H1 (cell line): ENCODE measurements around the gene KRT10. TPM values are rescaled to one million over a fixed set of nuclear protein-coding genes. Genes with fewer than 3 reads are reported as not detected.

ENCODE experiments used
- CTCF ChIA-PET: fragments of 300-600 bp; sonication (Branson Sonifier 250); formaldehyde crosslinking; loops from one replicate; lab custom pipeline; 2021; ENCODE audit not compliant: partially characterized antibody; lab: Charles Lee
- POLR2A ChIA-PET: fragments of 300-600 bp; sonication (Branson Sonifier 250); formaldehyde crosslinking; loops from one replicate; lab custom pipeline; 2021; ENCODE audit warnings: inconsistent platforms; ENCODE audit not compliant: partially characterized antibody; lab: Charles Lee
- DNase-seq, 2 experiments: peaks; one replicate each; pipeline versions ENCODE4 v3.0.0 to v3.0.0-alpha.2; 2010 to 2022; ENCODE audit warnings: low spot score in 2 of 2, low read depth in 1 of 2, mixed read lengths in 1 of 2
- FAIRE-seq: peaks from 2 replicates; lab custom pipeline; 2011; peaks lifted over from hg19 to GRCh38; lab: Jason Lieb, UNC
- H2AFZ ChIP-seq: 2 replicates; pipeline ENCODE4 v1.8.1; 2012; ENCODE audit warnings: low read length, inconsistent platforms
- H2AK5ac ChIP-seq: 2 replicates; pipeline ENCODE4 v1.6.1; 2013; ENCODE audit warnings: low read depth, low read length
- H2BK120ac ChIP-seq: replicated peaks from 2 replicates; pipeline ENCODE3; 2013; ENCODE audit warnings: low read depth, low read length, inconsistent platforms
- H2BK12ac ChIP-seq: 2 replicates; pipeline ENCODE4 v1.6.1; 2013; ENCODE audit warnings: low read depth, low read length
- H2BK15ac ChIP-seq: 2 replicates; pipeline ENCODE4 v1.6.1; 2013; ENCODE audit warnings: low read length
- H2BK20ac ChIP-seq: 2 replicates; pipeline ENCODE4 v1.6.1; 2013; ENCODE audit warnings: low read length
- H2BK5ac ChIP-seq: 2 replicates; pipeline ENCODE4 v1.6.1; 2013; ENCODE audit warnings: low read depth, low read length
- H3K14ac ChIP-seq: 2 replicates; pipeline ENCODE4 v1.6.1; 2013; ENCODE audit warnings: inconsistent platforms; ENCODE audit not compliant: insufficient read length
- H3K18ac ChIP-seq: 2 replicates; pipeline ENCODE4 v1.6.1; 2013; ENCODE audit warnings: low read length; ENCODE audit errors: extremely low read depth
- H3K23ac ChIP-seq: 2 replicates; pipeline ENCODE4 v1.6.1; 2013; ENCODE audit warnings: inconsistent platforms; ENCODE audit not compliant: insufficient read length
- H3K23me2 ChIP-seq: 2 replicates; pipeline ENCODE4 v1.6.1; 2013; ENCODE audit warnings: low read depth, low read length
- H3K27ac ChIP-seq: 2 replicates; pipeline ENCODE4 v1.6.1; 2011; ENCODE audit warnings: low read depth, low read length, inconsistent platforms
- H3K27me3 ChIP-seq, 4 experiments: replicated peaks in 1 of 4; 1 replicate in 1 of 4; 2 replicates in 3 of 4; pipeline versions ENCODE4 v1.6.1 to v1.8.1; 2011 to 2013; ENCODE audit warnings: low read length in 3 of 4, mild to moderate bottlenecking in 3 of 4, inconsistent platforms in 2 of 4, mixed read lengths in 2 of 4, moderate library complexity in 1 of 4; ENCODE audit not compliant: control insufficient read depth in 3 of 4, insufficient read depth in 3 of 4; ENCODE audit errors: extremely low read depth in 1 of 4
- H3K36me3 ChIP-seq, 4 experiments: 2 replicates each; pipeline versions ENCODE4 v1.6.1 to v1.8.1; 2011 to 2013; ENCODE audit warnings: mild to moderate bottlenecking in 4 of 4, low read length in 3 of 4, moderate library complexity in 2 of 4, control low read depth in 1 of 4, inconsistent platforms in 1 of 4; ENCODE audit not compliant: insufficient read depth in 4 of 4, control insufficient read depth in 2 of 4
- H3K4ac ChIP-seq: replicated peaks from 2 replicates; pipeline ENCODE3; 2013; ENCODE audit warnings: low read length, low read depth, mixed read lengths, inconsistent platforms; ENCODE audit not compliant: insufficient read length
- H3K4me1 ChIP-seq, 4 experiments: replicated peaks in 1 of 4; 1 replicate in 1 of 4; 2 replicates in 3 of 4; pipeline versions ENCODE4 v1.6.1 to v1.8.1; 2011 to 2013; ENCODE audit warnings: low read length in 3 of 4, inconsistent platforms in 2 of 4, mixed read lengths in 1 of 4; ENCODE audit not compliant: insufficient read depth in 4 of 4, control insufficient read depth in 3 of 4
- H3K4me2 ChIP-seq, 2 experiments: 2 replicates each; pipeline versions ENCODE4 v1.6.1 to v1.8.1; 2011 to 2013; ENCODE audit warnings: low read depth in 2 of 2, low read length in 2 of 2, control low read depth in 1 of 2, inconsistent platforms in 1 of 2, mild to moderate bottlenecking in 1 of 2; ENCODE audit not compliant: insufficient read depth in 1 of 2
- H3K4me3 ChIP-seq, 4 experiments: fragments of 200-600, 300-600 bp in 1 of 4; sonication (generic), shearing (Covaris generic), sonication (Bioruptor Twin) in 1 of 4; 2 replicates each; pipeline versions ENCODE4 v1.5.1 to v1.8.1; 2011 to 2016; ENCODE audit warnings: low read length in 4 of 4, low read depth in 3 of 4, control low read depth in 2 of 4, inconsistent platforms in 2 of 4, mild to moderate bottlenecking in 2 of 4, mixed read lengths in 1 of 4, moderate library complexity in 1 of 4; ENCODE audit not compliant: insufficient read depth in 2 of 4; ENCODE audit errors: extremely low read depth in 1 of 4
- H3K56ac ChIP-seq: replicated peaks from 2 replicates; pipeline ENCODE3; 2013; ENCODE audit warnings: low read depth, mild to moderate bottlenecking, mixed read lengths, low read length, inconsistent platforms; ENCODE audit not compliant: insufficient read length
- H3K79me1 ChIP-seq: 2 replicates; pipeline ENCODE4 v1.6.1; 2013; ENCODE audit warnings: low read depth, low read length, control low read depth
- H3K79me2 ChIP-seq, 2 experiments: 2 replicates each; pipeline versions ENCODE4 v1.6.1 to v1.8.1; 2012 to 2013; ENCODE audit warnings: low read length in 2 of 2, mild to moderate bottlenecking in 2 of 2, inconsistent platforms in 1 of 2; ENCODE audit not compliant: insufficient read depth in 2 of 2, control insufficient read depth in 1 of 2
- H3K9ac ChIP-seq, 4 experiments: replicated peaks in 1 of 4; 1 replicate in 1 of 4; 2 replicates in 3 of 4; pipeline versions ENCODE4 v1.6.1 to v1.8.1; 2011 to 2013; ENCODE audit warnings: low read depth in 3 of 4, low read length in 3 of 4, control low read depth in 2 of 4, mild to moderate bottlenecking in 2 of 4, moderate library complexity in 2 of 4, inconsistent platforms in 1 of 4; ENCODE audit errors: extremely low read depth in 1 of 4
- H3K9me3 ChIP-seq, 2 experiments: 2 replicates each; pipeline versions ENCODE4 v1.6.1 to v1.8.1; 2012 to 2013; ENCODE audit warnings: mild to moderate bottlenecking in 2 of 2, moderate library complexity in 2 of 2, control low read depth in 1 of 2, inconsistent platforms in 1 of 2, low read depth in 1 of 2, low read length in 1 of 2, mixed read lengths in 1 of 2; ENCODE audit not compliant: insufficient read depth in 2 of 2
- H4K20me1 ChIP-seq, 2 experiments: replicated peaks in 1 of 2; 2 replicates each; pipeline versions ENCODE3 to v1.8.1; 2011 to 2013; ENCODE audit warnings: inconsistent platforms in 2 of 2, low read length in 2 of 2, mild to moderate bottlenecking in 1 of 2; ENCODE audit not compliant: insufficient read depth in 2 of 2, control insufficient read depth in 1 of 2
- H4K5ac ChIP-seq: 2 replicates; pipeline ENCODE4 v1.6.1; 2013; ENCODE audit warnings: low read length, low read depth, mixed read lengths, inconsistent platforms; ENCODE audit not compliant: insufficient read length
- H4K8ac ChIP-seq: 2 replicates; pipeline ENCODE4 v1.8.0; 2013; ENCODE audit warnings: mild to moderate bottlenecking, moderate library complexity, low read length, inconsistent platforms; ENCODE audit not compliant: insufficient read depth; ENCODE audit errors: extremely low read depth
- H4K91ac ChIP-seq: replicated peaks from 2 replicates; pipeline ENCODE3; 2013; ENCODE audit warnings: low read length, mixed read lengths, inconsistent platforms; ENCODE audit not compliant: insufficient read length
- BCL11A ChIP-seq, 2 experiments: IDR thresholded peaks; one replicate each; pipeline ENCODE4 v1.6.1; 2011; ENCODE audit warnings: low read depth in 2 of 2, low read length in 2 of 2, mild to moderate bottlenecking in 2 of 2
- KDM1A ChIP-seq: fragments of 200-600, 300-600 bp; sonication (generic); IDR thresholded peaks from 2 replicates; pipeline ENCODE4 v1.7.1; 2016; ENCODE audit warnings: mild to moderate bottlenecking, low read length, borderline replicate concordance
- POU5F1 ChIP-seq: IDR thresholded peaks from 2 replicates; pipeline ENCODE4 v1.6.1; 2011; ENCODE audit warnings: low read depth, mild to moderate bottlenecking, low read length, moderate library complexity
- RNF2 ChIP-seq: fragments of 200-900, 300-1000 bp; sonication (generic); IDR thresholded peaks from 2 replicates; pipeline ENCODE4 v1.7.1; 2016; ENCODE audit warnings: borderline replicate concordance, low read depth, mild to moderate bottlenecking, antibody characterized with exemption, low read length; ENCODE audit not compliant: poor library complexity, severe bottlenecking; ENCODE audit errors: missing control alignments
- TAF1 ChIP-seq: IDR thresholded peaks from 2 replicates; pipeline ENCODE4 v1.6.1; 2011; ENCODE audit warnings: mild to moderate bottlenecking, low read depth, low read length
- TCF12 ChIP-seq: IDR thresholded peaks from 2 replicates; pipeline ENCODE4 v1.6.1; 2011; ENCODE audit warnings: low read depth, mild to moderate bottlenecking, low read length
- WGBS, 2 experiments: shearing (Covaris generic) in 1 of 2; methylation state at CpG; one replicate each; pipeline versions ENCODE4 v1.1.6 to v1.1.7; 2013 to 2015; ENCODE audit warnings: low lambda C conversion rate in 2 of 2, mixed read lengths in 2 of 2, inconsistent platforms in 1 of 2, low coverage in 1 of 2, missing lambda C conversion rate in 1 of 2; ENCODE audit not compliant: insufficient replicate concordance in 2 of 2, insufficient coverage in 1 of 2, insufficient read length in 1 of 2; ENCODE audit errors: extremely low coverage in 1 of 2, missing lambda C conversion rate in 1 of 2; 5-methylcytosine and 5-hydroxymethylcytosine counted together
- long read RNA-seq, 2 experiments: library from RNA in 1 of 2; library from capped mRNA in 1 of 2; stranded (forward); transcript quantifications; one replicate each; pipeline ENCODE4 v2.0.0, GENCODE V29; 2021; ENCODE audit warnings: inconsistent platforms in 1 of 2
- polyA minus RNA-seq, 3 experiments: library from RNA; depleted of rRNA, polyadenylated mRNA; stranded (reverse); fragments of >200 nt; gene quantifications; 1 replicate in 2 of 3; 2 replicates in 1 of 3; pipeline ENCODE4 v1.2.3, GENCODE V29; 2011
- polyA plus RNA-seq, 7 experiments: library from polyadenylated mRNA; depleted of rRNA in 3 of 7; stranded (reverse) in 5 of 7; unstranded in 2 of 7; fragments of >200 nt in 5 of 7; fragments of 200-250 nt in 2 of 7; gene quantifications; 1 replicate in 5 of 7; 2 replicates in 1 of 7; 4 replicates in 1 of 7; pipeline versions ENCODE4 v1.2.1 to v1.2.3, GENCODE V29; 2011 to 2013; ENCODE audit warnings: missing spikeins in 2 of 7, mixed read lengths in 2 of 7
- total RNA-seq: library from RNA; stranded (reverse); fragmentation: NEBNext Ultra II Directional; extraction: Animal tissue kit (Norgen Biotek cat#: 25700); gene quantifications from 2 replicates; pipeline ENCODE4 v1.2.1, GENCODE V29; 2021
- TF ChIP-seq, protein P1 (sequence below), 3 experiments: IDR thresholded peaks; 1 replicate in 2 of 3; 2 replicates in 1 of 3; pipeline versions ENCODE4 v1.5.1 to v1.6.1; 2011; ENCODE audit warnings: low read length in 3 of 3, mild to moderate bottlenecking in 3 of 3, inconsistent platforms in 2 of 3, low read depth in 1 of 3, moderate library complexity in 1 of 3; ENCODE audit not compliant: insufficient read depth in 1 of 3; ENCODE audit errors: control extremely low read depth in 1 of 3

KRT10 gene
- total RNA-seq (31.3 and 39.4 TPM in 2 replicates), polyA plus RNA-seq (2011; rRNA removed) (2.4 and 3.5 TPM in 2 replicates), polyA minus RNA-seq (2011; rRNA and poly(A)+ RNA removed) (0.06 and 0.41 TPM in 2 replicates)
- polyA plus RNA-seq (2011; cell fraction: cytosol; rRNA removed), result 8.6 TPM
- 2.2 TPM for polyA plus RNA-seq (2011; cell fraction: nucleus; rRNA removed)
- polyA plus RNA-seq (2012, experiment 1 of 2), result 12.7 to 29.4 TPM (median 13.8 TPM) in 4 replicates
- 2.2 TPM for polyA plus RNA-seq (2012, experiment 2 of 2)
- 33.7 TPM for polyA plus RNA-seq (2013, experiment 1 of 2)
- 34.7 TPM for polyA plus RNA-seq (2013, experiment 2 of 2)
- 1.0 TPM for polyA minus RNA-seq (2011; cell fraction: cytosol; rRNA and poly(A)+ RNA removed)
- 0.70 TPM for polyA minus RNA-seq (2011; cell fraction: nucleus; rRNA and poly(A)+ RNA removed)
- long read RNA-seq, experiment 1, partial matches to known transcripts, result 43 of 45 reads
- long read RNA-seq, experiment 1, other reads (novel, unspliced or antisense), result 1 of 45 reads
- long read RNA-seq, experiment 2, partial matches to known transcripts, result 0 of 1 reads
- long read RNA-seq, experiment 2, other reads (novel, unspliced or antisense), result 1 of 1 reads

DNA sequence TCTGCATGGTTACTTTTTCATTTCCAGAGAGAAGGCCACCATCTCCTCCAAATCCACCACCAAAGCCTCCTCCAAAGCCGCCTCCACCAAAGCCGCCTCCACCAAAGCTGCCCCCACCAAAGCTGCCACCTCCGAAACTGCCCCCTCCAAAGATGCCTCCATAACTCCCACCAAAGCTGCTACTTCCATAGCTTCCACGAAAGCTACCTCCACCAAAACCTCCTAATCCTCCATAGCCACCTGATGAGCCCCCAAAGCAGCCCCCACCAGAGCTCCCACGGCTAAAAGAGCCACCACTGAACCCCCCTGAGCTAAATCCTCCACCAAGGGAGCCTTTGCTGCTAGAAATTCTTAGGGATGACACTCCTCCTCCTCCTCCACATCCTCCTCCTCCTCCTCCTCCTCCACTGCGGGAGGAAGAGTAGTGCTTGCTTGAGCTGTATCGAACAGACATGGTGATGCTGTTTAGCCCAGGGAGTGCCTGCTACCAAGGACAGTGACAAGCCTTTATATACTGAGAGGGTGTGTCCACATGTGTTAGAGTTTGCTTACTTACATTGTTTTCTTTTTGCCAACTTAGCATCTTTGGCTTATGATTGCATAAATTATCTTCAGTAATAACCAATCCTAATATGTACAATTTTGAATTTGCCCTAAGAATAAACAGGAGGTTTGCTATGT is at the start of gene KRT10:
Gene KRT10, minus strand, starts transcription at position 483 of the 681 bp plus-strand sequence. Its CDS starts 29 bp downstream, at position 454.
- H4K20me1 ChIP-seq, result no peaks in the 10 kb centered on the region
- no peak within 1 kb of the TSS for H3K4me2 ChIP-seq
- H3K27ac ChIP-seq, result no peak within 1 kb of the TSS
- peaks cover 0 to 5% (median 0%) of the 10 kb centered on the region in 4 experiments; a peak in 2 of 7 replicates for H3K27me3 ChIP-seq
- H2BK12ac ChIP-seq, result no peak within 1 kb of the TSS
- H2BK15ac ChIP-seq, result no peak within 1 kb of the TSS
- H4K91ac ChIP-seq, result no peak within 1 kb of the TSS
- no peak within 1 kb of the TSS for H3K23ac ChIP-seq
- H2BK5ac ChIP-seq, result no peak within 1 kb of the TSS
- no peak within 1 kb of the TSS for H4K5ac ChIP-seq
- H3K4me3 ChIP-seq, result no peak within 1 kb of the TSS
- no peak within 1 kb of the TSS for H3K18ac ChIP-seq
- no peak within 1 kb of the TSS for H2AK5ac ChIP-seq
- no peaks in the 10 kb centered on the region; the same call in 1 of the 2 replicates for H3K23me2 ChIP-seq
- H3K56ac ChIP-seq, result no peak within 1 kb of the TSS
- no peak within 1 kb of the TSS for H4K8ac ChIP-seq
- H2BK20ac ChIP-seq, result no peak within 1 kb of the TSS
- CTCF ChIA-PET, result interaction anchor here (1.2 kb wide), 1 partner anchor 62 kb away, joined by 3 read pairs; the partner anchor contains the start of gene KRT20
- 94% methylated on average over 7 of the region's 7 CpGs; no CpG with 5 or more reads in 1 of the 2 experiments for WGBS, 2 experiments
- peaks cover 0 to 3% (median 1%) of the 10 kb centered on the region in 4 experiments; a peak in 2 of 8 replicates for H3K36me3 ChIP-seq
- no peaks in the 10 kb centered on the region for H3K9me3 ChIP-seq
- H2AFZ ChIP-seq, result no peak within 1 kb of the TSS
- no peak within 1 kb of the TSS for H3K4ac ChIP-seq
- no peak within 1 kb of the TSS for H3K9ac ChIP-seq
- H3K79me2 ChIP-seq, result no peaks in the 10 kb centered on the region
- POLR2A ChIA-PET, result no interaction called here
- no peaks in the 10 kb centered on the region for H3K79me1 ChIP-seq
- no peak for DNase-seq
- no peaks in the 10 kb centered on the region; a peak in 1 of 7 replicates for H3K4me1 ChIP-seq
- no peak for FAIRE-seq
- H2BK120ac ChIP-seq, result no peak within 1 kb of the TSS
- no peak within 1 kb of the TSS for H3K14ac ChIP-seq
- TF ChIP-seq TAF1 (no peak), TCF12 (no peak), KDM1A (no peak), RNF2 (no peak), POU5F1 (no peak), BCL11A (IDR thresholded peaks at IDR 0.05; ENCODE audit: low read depth in 2 of 2, low read length in 2 of 2) (no peak)
- TF ChIP-seq, protein P1, sequence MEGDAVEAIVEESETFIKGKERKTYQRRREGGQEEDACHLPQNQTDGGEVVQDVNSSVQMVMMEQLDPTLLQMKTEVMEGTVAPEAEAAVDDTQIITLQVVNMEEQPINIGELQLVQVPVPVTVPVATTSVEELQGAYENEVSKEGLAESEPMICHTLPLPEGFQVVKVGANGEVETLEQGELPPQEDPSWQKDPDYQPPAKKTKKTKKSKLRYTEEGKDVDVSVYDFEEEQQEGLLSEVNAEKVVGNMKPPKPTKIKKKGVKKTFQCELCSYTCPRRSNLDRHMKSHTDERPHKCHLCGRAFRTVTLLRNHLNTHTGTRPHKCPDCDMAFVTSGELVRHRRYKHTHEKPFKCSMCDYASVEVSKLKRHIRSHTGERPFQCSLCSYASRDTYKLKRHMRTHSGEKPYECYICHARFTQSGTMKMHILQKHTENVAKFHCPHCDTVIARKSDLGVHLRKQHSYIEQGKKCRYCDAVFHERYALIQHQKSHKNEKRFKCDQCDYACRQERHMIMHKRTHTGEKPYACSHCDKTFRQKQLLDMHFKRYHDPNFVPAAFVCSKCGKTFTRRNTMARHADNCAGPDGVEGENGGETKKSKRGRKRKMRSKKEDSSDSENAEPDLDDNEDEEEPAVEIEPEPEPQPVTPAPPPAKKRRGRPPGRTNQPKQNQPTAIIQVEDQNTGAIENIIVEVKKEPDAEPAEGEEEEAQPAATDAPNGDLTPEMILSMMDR (IDR thresholded peaks at IDR 0.05; ENCODE audit: control extremely low read depth in 1 of 3, insufficient read depth in 1 of 3, low read depth in 1 of 3, low read length in 3 of 3), result no peak
